WTC11 (cell line): ENCODE results near the gene EDA. TPM values are rescaled to one million over a fixed set of nuclear protein-coding genes. Genes with fewer than 3 reads are reported as not detected.

ENCODE experiments used
- ATAC-seq: fragments of 200-7000 bp; cut with Tn5 transposase; 2 replicates; pipeline ENCODE4 v1.10.0; 2021; ENCODE audit warnings: mild to moderate bottlenecking, moderate library complexity
- CTCF ChIA-PET: fragments of 300-600 bp; sonication (Branson Sonifier 250); formaldehyde crosslinking; loops from one replicate; lab custom pipeline; 2021; ENCODE audit warnings: antibody characterized with exemption; lab: Charles Lee
- POLR2A ChIA-PET: fragments of 350-600 bp; sonication (Branson Sonifier 250); formaldehyde crosslinking; loops from one replicate; lab custom pipeline; 2021; ENCODE audit warnings: antibody characterized with exemption; lab: Charles Lee
- DNase-seq: peaks from one replicate; pipeline ENCODE4 v3.0.0; 2021; ENCODE audit warnings: low spot score
- H3K27ac Mint-ChIP-seq: 2 replicates; pipeline ENCODE4 v1.8.0; 2021; ENCODE audit warnings: mixed read lengths
- H3K27me3 Mint-ChIP-seq: 2 replicates; pipeline ENCODE4 v1.8.0; 2021; ENCODE audit warnings: low read depth, mild to moderate bottlenecking, moderate library complexity, mixed read lengths
- H3K36me3 Mint-ChIP-seq: 2 replicates; pipeline ENCODE4 v1.8.0; 2021; ENCODE audit warnings: mixed read lengths
- H3K4me1 Mint-ChIP-seq: 2 replicates; pipeline ENCODE4 v1.8.0; 2022; ENCODE audit warnings: mixed read lengths
- H3K4me3 Mint-ChIP-seq: 2 replicates; pipeline ENCODE4 v1.8.0; 2021; ENCODE audit warnings: mild to moderate bottlenecking, moderate library complexity, mixed read lengths
- H3K9me3 Mint-ChIP-seq: 2 replicates; pipeline ENCODE4 v1.8.0; 2021; ENCODE audit warnings: mixed read lengths
- AFF4 ChIP-seq: sonication (generic); formaldehyde crosslinking; IDR thresholded peaks from 2 replicates; pipeline ENCODE4 v1.8.1; 2023; ENCODE audit warnings: mild to moderate bottlenecking, missing genetic modification reagents, borderline replicate concordance
- ARID4B ChIP-seq: sonication (generic); formaldehyde crosslinking; IDR thresholded peaks from 2 replicates; pipeline ENCODE4 v1.8.0; 2023; ENCODE audit warnings: missing genetic modification reagents, mild to moderate bottlenecking, borderline replicate concordance
- ATF3 ChIP-seq: sonication (generic); formaldehyde crosslinking; conservative IDR thresholded peaks from 2 replicates; pipeline ENCODE4 v1.8.1; 2022; ENCODE audit warnings: mild to moderate bottlenecking, missing genetic modification reagents
- CDX4 ChIP-seq: fragments of 250-450 bp; sonication (Bioruptor Pico); IDR thresholded peaks from 2 replicates; pipeline ENCODE4 v1.9.0; 2021; ENCODE audit warnings: moderate library complexity, mild to moderate bottlenecking, inconsistent platforms, borderline replicate concordance
- ERG ChIP-seq: fragments of 250-450 bp; sonication (Bioruptor Pico); IDR thresholded peaks from 2 replicates; pipeline ENCODE4 v1.8.0; 2021; ENCODE audit warnings: mild to moderate bottlenecking
- IRF1 ChIP-seq: sonication (generic); formaldehyde crosslinking; IDR thresholded peaks from 2 replicates; pipeline ENCODE4 v1.8.0; 2023; ENCODE audit warnings: missing genetic modification reagents
- MLX ChIP-seq: sonication (generic); formaldehyde crosslinking; IDR thresholded peaks from 2 replicates; pipeline ENCODE4 v1.8.1; 2023; ENCODE audit warnings: mild to moderate bottlenecking, missing genetic modification reagents, moderate library complexity
- MYBL2 ChIP-seq: sonication (generic); formaldehyde crosslinking; IDR thresholded peaks from 2 replicates; pipeline ENCODE4 v1.8.1; 2023; ENCODE audit warnings: mild to moderate bottlenecking, moderate library complexity, missing genetic modification reagents
- NR1H2 ChIP-seq: sonication (generic); formaldehyde crosslinking; IDR thresholded peaks from 2 replicates; pipeline ENCODE4 v1.9.0; 2021; ENCODE audit warnings: mild to moderate bottlenecking, moderate library complexity, missing genetic modification reagents
- PREB ChIP-seq: sonication (generic); formaldehyde crosslinking; IDR thresholded peaks from 2 replicates; pipeline ENCODE4 v1.8.1; 2022; ENCODE audit warnings: mild to moderate bottlenecking, missing genetic modification reagents, moderate library complexity, borderline replicate concordance
- PRRX2 ChIP-seq: fragments of 250-450 bp; sonication (Bioruptor Pico); IDR thresholded peaks from 2 replicates; pipeline ENCODE4 v1.8.0; 2021; ENCODE audit warnings: mild to moderate bottlenecking
- ZNF423 ChIP-seq: fragments of 250-450 bp; sonication (Bioruptor Pico); IDR thresholded peaks from 2 replicates; pipeline ENCODE4 v2.1.2; 2022; ENCODE audit warnings: mild to moderate bottlenecking, moderate library complexity
- ZNF425 ChIP-seq: fragments of 250-450 bp; sonication (Bioruptor Pico); conservative IDR thresholded peaks from 2 replicates; pipeline ENCODE4 v1.9.0; 2021; ENCODE audit warnings: mild to moderate bottlenecking
- total RNA-seq: library from RNA; stranded (reverse); gene quantifications from 3 replicates; pipeline ENCODE4 v1.2.3, GENCODE V29; 2021

EDA gene
- total RNA-seq, 1 experiment from 2014 or later, result 15.1 TPM

- ChIA-PET POLR2A (no interaction called here), CTCF (no interaction called here)
- ATAC-seq (no peak), DNase-seq (no peak)
- H3K4me1 Mint-ChIP-seq, result peaks cover 11% of the 10 kb centered on the region
- H3K9me3 Mint-ChIP-seq, result no peaks in the 10 kb centered on the region
- H3K27me3 Mint-ChIP-seq, result peaks cover 14% of the 10 kb centered on the region
- H3K27ac Mint-ChIP-seq, result no peak overlapping the region
- H3K36me3 Mint-ChIP-seq, result no peaks in the 10 kb centered on the region; the same call in 1 of the 2 replicates
- no peak overlapping the region for H3K4me3 Mint-ChIP-seq
- TF ChIP-seq MYBL2 (no peak), ARID4B (CRISPR knock-in tag) (no peak), ZNF423 (CRISPR knock-in tag) (no peak), ERG (CRISPR knock-in tag) (no peak), IRF1 (CRISPR knock-in tag) (no peak), ZNF425 (CRISPR knock-in tag) (no peak), MLX (CRISPR knock-in tag) (no peak)
Measured at GRCh38 chrX:69613946-69614345, 2.0 kb upstream of the EDA start.

GRCh38 chrX:69614886-69615285 lies 1.0 kb upstream of the EDA start:
- Mint-ChIP-seq H3K27me3 (peaks cover 14% of the 10 kb centered on the region), H3K4me1 (peaks cover 11% of the 10 kb centered on the region), H3K36me3 (no peaks in the 10 kb centered on the region; the same call in 1 of the 2 replicates), H3K4me3 (peak overlapping the region; percentile 56), H3K27ac (peak overlapping the region; percentile 36; the same call in 1 of the 2 replicates), H3K9me3 (no peaks in the 10 kb centered on the region)
- no peak for DNase-seq
- ChIA-PET POLR2A (no interaction called here), CTCF (no interaction called here)
- ATAC-seq, result no peak
- no peak for TF ChIP-seq CDX4 (CRISPR knock-in tag)
- TF ChIP-seq MYBL2, result no peak
- no peak for TF ChIP-seq PRRX2 (CRISPR knock-in tag)
- no peak for TF ChIP-seq AFF4 (CRISPR knock-in tag)
- TF ChIP-seq NR1H2 (CRISPR knock-in tag), result no peak
- no peak for TF ChIP-seq ATF3 (CRISPR knock-in tag)
- no peak for TF ChIP-seq ZNF423 (CRISPR knock-in tag)
- TF ChIP-seq PREB (CRISPR knock-in tag), result no peak
